A673 (cell line): ENCODE measurements around the gene HACD2.

Experiments used
- EZH2 ChIP-seq: fragments of 200-600 bp; sonication (generic); IDR thresholded peaks from 2 replicates; pipeline ENCODE4 v1.6.1; 2017; ENCODE audit warnings: borderline replicate concordance, low read depth, mild to moderate bottlenecking, mixed read lengths, antibody characterized with exemption, low read length; ENCODE audit not compliant: poor library complexity, severe bottlenecking
- TF ChIP-seq, protein P1 (sequence below): fragments of 300-800, 200-600 bp; sonication (generic); conservative IDR thresholded peaks from 2 replicates; pipeline ENCODE4 v1.5.1; 2017; ENCODE audit warnings: low read depth, mild to moderate bottlenecking, antibody characterized with exemption, low read length, moderate library complexity, mixed read lengths

DNA sequence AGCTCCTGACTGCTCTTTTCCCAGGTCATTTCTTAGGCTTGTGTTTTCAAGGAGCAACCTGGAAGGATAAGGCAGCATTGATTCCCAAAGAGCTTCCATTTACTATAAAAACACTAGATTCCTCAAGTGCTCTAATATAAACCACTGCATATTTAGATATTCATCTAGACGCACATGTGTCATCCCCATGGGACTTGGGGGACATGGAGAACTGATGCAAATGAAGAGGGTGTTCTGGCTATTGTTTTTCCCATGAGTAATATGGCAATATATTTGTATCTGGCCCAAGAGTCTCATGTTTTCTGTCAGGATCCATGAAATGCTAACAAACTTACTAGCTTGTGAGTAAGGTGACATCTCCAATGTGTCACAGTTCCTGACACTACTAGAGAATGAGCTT, 31.3 kb downstream of the HACD2 start:
- TF ChIP-seq, protein P1, sequence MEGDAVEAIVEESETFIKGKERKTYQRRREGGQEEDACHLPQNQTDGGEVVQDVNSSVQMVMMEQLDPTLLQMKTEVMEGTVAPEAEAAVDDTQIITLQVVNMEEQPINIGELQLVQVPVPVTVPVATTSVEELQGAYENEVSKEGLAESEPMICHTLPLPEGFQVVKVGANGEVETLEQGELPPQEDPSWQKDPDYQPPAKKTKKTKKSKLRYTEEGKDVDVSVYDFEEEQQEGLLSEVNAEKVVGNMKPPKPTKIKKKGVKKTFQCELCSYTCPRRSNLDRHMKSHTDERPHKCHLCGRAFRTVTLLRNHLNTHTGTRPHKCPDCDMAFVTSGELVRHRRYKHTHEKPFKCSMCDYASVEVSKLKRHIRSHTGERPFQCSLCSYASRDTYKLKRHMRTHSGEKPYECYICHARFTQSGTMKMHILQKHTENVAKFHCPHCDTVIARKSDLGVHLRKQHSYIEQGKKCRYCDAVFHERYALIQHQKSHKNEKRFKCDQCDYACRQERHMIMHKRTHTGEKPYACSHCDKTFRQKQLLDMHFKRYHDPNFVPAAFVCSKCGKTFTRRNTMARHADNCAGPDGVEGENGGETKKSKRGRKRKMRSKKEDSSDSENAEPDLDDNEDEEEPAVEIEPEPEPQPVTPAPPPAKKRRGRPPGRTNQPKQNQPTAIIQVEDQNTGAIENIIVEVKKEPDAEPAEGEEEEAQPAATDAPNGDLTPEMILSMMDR, result no peak
- no peak for TF ChIP-seq EZH2
